ENCODE results near the gene RABGGTA. TPM values are rescaled to one million over a fixed set of nuclear protein-coding genes. Genes with fewer than 3 reads are reported as not detected.

Gene RABGGTA
- total and polyA plus RNA-seq, 9 of the 15 experiments (the other 6 are each of a cell fraction or from before 2014, with no cell fraction given): 4.5 to 24.2 (median 15.5) TPM

GRCh38 chr14:24299255-24300191 is 28.1 kb upstream of the RABGGTA start, which contains the start of the genes DHRS1 and NOP9 (continued):
- TF ChIP-seq MECOM (CRISPR knock-in tag; IDR thresholded peaks at IDR 0.05) (no peak), SMARCB1 (IDR thresholded peaks at IDR 0.05; ENCODE audit: insufficient read length, low read depth) (no peak), SIRT6 (IDR thresholded peaks at IDR 0.05; ENCODE audit: low read depth, low read length) (no peak), RBM14 (IDR thresholded peaks at IDR 0.05; ENCODE audit: borderline replicate concordance, insufficient read depth, low read depth, low read length) (no peak), DMBX1 (CRISPR knock-in tag; IDR thresholded peaks at IDR 0.05; ENCODE audit: borderline replicate concordance) (no peak), POU5F1 (IDR thresholded peaks at IDR 0.05; ENCODE audit: borderline replicate concordance, low read depth, low read length, partially characterized antibody) (no peak), TEAD4 (IDR thresholded peaks at IDR 0.05; ENCODE audit: low read length) (no peak), TEAD4 (CRISPR knock-in tag; IDR thresholded peaks at IDR 0.05; ENCODE audit: borderline replicate concordance) (no peak), TEAD1 (CRISPR knock-in tag; IDR thresholded peaks at IDR 0.05) (no peak), CBX5 (IDR thresholded peaks at IDR 0.05; ENCODE audit: borderline replicate concordance, low read depth) (no peak), ZNF184 (CRISPR knock-in tag; IDR thresholded peaks at IDR 0.05) (no peak), CREB3L1 (IDR thresholded peaks at IDR 0.05; ENCODE audit: borderline replicate concordance, low read depth) (no peak), FOXP4 (CRISPR knock-in tag; IDR thresholded peaks at IDR 0.05; ENCODE audit: borderline replicate concordance) (no peak), E2F4 (CRISPR knock-in tag; IDR thresholded peaks at IDR 0.05; ENCODE audit: low read depth) (no peak), CCAR2 (IDR thresholded peaks at IDR 0.05; ENCODE audit: low read depth, low read length) (no peak), ZNF655 (CRISPR knock-in tag; IDR thresholded peaks at IDR 0.05) (no peak), FOXM1 (IDR thresholded peaks at IDR 0.05; ENCODE audit: low read depth) (no peak), FOXM1 (CRISPR knock-in tag; IDR thresholded peaks at IDR 0.05; ENCODE audit: low read depth) (no peak), BCL6 (CRISPR knock-in tag; IDR thresholded peaks at IDR 0.05) (no peak), CBX3 (IDR thresholded peaks at IDR 0.05; ENCODE audit: borderline replicate concordance in 1 of 2, low read length in 2 of 2) (no peak), NFIX (CRISPR knock-in tag; IDR thresholded peaks at IDR 0.05; ENCODE audit: low read depth) (no peak), SOX6 (IDR thresholded peaks at IDR 0.05) (no peak)

Measured in K562 (cell line).